ENCODE measurements around the gene CNDP1.
"Not testable (repeated sequence)": the region's sequence is repeated elsewhere in the genome, so short reads cannot be mapped to it uniquely, and the experiment has no call there.

Gene CNDP1

DNA sequence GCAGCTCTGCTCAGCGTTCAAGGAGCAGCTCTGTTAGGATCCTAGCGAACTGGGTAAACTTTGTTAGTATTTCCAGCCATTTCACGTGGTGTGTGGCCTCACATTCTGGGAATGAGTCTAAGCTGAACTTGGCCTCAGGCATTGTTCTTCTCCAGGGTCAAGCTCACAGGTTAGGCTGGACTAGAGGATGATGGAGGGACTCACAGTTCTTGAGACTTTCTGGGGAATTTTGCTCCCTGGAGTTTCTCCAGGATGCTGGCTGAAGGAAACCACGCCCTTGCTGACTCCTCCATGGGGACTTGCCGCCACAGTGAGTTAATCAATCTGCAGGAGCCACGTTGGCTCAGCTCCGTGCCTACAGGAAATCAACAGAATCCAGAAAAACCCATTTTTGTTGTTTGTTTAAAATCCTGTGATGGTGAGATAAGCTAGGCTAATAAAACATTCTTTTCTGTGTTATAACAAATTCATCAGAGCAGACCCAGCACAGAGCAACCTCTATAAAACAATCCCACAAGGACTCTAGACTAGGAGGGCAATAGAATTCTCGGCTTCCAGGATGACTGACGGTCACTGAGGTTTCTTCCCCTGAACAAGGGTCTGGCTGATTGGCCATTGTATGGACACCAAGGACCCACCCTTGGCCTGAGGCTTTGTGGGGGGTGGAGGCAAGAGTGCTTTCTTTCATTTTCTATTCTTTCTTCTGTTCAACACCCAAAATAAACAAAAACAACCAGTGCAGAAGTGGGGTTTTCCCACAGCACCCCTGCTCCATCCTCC lies 12.6 kb downstream of the CNDP1 start:
- no peak for DNase-seq (ENCODE audit: low read depth)

DNA sequence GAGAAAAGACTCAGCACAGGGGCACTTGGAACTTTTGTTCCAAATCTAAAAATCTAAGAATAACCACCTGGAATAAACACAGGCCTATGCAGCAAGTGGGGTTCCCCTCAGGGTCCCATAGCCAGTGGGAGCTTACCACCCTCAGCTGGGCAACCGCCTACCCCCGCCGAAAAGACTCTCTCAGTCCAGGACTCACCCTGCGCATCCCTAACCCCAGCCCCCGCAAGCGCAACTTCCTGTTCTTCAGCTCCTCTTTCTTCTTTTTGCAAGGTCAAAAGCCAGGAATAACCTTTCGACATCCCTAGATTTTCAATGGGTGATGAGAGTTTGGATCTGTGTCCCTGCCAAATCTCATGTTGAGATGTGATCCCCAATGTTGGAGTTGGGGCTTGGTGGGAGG lies 13.6 kb downstream of the CNDP1 start:
- no peak for DNase-seq (ENCODE audit: low read depth)

DNA sequence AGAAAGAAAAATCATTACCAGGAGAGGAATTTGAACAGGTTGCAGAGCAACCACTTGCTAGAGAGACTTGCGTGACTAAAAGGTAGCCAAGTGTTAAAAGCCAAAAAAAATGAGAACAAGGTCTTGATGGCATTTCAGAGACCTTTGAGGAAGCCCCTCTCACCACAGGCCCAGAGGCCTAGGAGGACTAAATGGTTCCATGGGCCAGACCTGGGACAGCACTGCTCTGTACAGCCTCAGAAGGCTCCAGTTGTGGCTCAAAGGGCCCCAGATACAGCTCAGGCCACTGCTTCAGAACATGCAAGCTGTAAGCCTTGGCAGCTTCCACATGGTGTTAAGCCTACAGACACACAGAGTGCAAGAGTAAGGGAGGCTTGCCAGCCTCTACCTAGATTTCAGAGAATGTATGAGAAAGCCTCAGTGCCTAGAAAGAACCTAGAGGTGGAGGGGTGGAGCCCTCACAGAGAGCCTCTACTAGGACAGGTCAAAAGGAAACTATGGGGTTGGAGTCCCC lies 15.3 kb downstream of the CNDP1 start:
- no peak for DNase-seq (ENCODE audit: low read depth)

DNA sequence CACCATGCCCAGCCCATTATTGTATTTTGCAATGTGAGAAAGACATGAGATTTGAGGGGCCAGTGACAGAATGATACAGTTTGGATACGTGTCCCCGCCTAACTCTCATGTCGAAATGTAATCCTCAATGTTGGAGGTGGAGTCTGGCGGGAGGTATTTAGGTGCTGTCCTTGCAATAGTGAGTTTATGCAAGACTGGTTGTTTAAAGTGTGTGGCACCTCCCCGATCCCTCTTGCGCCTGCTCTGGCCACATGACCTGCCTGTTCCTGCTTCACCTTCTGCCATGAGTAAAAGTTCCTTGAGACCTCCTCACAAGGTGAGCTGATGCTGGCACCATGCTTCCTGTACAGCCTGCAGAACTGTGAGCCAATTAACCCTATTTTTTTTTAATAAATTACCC lies 16.6 kb downstream of the CNDP1 start:
- no peak for DNase-seq (ENCODE audit: low read depth)

DNA sequence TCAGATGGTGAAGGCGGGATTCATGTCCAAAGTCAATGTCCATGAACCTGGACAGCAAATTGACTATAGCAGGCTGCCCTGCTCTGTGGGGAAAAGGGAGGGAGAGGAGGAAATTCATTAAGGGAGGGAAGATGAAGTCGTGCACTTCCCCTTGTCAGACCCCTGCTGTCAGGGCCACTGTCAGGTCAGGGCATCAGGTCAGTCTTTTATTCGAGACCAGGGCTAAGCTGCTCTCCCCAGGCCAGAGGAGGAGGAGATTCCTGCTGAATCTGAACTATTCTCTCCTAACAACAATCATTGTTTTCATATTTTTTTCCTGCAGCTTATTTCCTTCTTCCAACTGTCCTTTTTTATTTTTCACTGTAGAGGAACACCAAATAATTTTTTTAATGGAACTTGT lies 17.2 kb downstream of the CNDP1 start:
- DNase-seq (ENCODE audit: low read depth), result no peak

DNA sequence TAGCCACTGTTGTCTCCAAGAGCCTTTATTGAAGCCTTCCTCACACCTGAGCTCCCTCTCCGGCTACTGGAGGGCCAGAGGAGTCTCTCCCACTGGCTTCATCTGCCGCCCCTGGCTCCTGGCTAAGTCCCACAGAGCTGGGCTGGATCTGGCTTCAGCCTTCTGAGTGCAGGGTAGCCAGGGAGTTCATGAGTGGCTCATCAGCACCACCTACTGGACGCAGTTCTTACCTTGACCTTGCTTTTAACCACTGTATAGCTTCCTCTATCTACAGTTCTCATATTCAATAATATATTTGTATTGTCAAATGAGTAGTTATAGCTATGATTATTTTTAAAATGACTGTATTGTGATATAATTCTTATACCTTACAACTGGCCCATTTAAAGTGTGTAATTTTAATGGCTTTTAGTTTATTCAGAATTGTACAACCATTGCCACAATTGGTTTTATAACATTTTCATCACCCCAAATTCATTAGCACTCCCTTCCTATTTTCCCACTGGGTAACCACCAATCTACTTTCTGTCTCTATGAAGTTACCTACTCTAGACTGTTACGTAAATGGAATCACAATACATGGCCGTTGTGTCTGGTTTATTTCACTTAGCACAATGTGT lies 17.7 kb downstream of the CNDP1 start:
- DNase-seq (ENCODE audit: low read depth), result peak; percentile 50

DNA sequence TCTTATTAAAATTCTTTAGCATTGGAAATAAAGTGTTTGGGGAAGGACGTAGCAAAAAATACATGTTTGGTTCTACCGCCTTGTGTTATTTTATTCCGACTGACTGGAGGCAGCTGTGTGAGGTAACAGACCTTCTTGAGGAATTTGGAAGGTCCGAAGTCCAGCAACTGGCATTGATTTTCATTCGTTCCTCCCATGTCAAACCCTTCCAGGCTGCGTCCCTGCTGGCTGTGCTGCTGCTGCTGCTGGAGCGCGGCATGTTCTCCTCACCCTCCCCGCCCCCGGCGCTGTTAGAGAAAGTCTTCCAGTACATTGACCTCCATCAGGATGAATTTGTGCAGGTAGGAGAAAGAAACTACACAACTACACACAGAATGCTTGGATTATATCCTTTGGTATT lies 21.8 kb downstream of the CNDP1 start:
- DNase-seq (ENCODE audit: low read depth), result no peak

DNA sequence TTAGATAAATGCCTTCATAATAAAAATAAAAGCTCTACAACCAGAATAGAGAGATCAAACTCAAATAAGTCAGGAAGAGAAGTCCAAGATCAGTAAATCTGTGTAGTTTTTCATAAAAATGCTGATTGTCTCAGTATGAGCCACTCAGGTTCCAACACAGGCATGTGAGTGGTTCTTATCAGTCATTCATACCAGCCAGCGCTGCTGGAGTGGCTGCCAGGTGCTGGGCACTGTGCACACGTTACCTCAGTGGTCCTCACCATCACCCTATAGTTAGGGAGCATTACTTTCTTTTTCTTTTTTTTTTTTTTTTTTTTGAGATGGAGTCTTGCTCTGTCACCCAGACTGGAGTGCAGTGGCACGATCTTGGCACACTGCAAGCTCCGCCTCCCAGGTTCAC lies 23.8 kb downstream of the CNDP1 start:
- no peak for DNase-seq (ENCODE audit: low read depth)

DNA sequence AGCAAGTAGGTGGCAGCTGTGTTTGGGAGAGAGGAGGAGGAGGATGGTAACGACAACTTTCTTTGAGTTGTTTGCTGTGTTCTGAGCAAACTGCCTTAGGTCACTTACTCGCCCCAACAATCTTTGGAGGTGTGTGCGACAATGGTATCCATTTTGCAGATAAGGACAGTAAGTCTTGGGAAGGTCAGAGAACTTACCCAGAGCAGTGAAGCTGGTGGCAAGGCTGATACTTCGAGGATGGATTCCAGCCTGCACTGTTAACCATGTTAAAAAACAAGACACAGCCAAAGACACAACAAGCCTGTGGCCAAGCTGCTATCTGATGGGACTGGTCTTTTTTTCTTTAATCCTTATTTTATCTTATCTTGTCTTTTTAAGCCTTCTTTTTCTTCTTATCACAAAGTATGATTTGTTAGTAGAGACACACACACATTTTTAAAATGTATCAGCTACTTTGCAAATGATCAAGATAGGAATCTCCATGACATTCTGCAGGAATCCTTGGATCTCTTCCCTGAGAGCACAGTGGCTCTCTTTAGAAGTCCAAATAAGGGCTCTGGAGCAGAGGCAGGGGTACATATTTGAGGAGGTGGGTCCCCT lies 27.9 kb downstream of the CNDP1 start:
- no peak for DNase-seq (ENCODE audit: low read depth)

DNA sequence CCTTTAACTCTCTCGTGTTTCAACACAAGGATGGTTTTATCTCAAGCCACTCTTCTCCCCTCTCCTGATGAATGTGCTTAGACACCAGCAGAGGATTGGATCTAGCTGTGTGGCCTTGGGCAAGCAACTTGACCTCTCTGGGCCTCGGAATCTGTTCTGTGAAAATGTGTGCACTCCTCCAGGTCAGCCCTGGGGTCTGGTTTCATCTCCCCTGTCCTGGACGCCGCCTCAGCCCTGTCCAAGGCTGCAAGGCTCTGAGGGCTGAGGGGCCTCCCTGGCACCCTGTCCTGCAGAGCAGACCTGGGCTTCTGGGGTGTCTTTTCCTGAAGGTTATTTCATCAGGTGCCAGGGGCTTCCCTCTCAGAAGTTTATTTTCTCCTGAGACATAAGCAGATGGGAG lies 28.5 kb downstream of the CNDP1 start:
- no peak for DNase-seq (ENCODE audit: low read depth)

DNA sequence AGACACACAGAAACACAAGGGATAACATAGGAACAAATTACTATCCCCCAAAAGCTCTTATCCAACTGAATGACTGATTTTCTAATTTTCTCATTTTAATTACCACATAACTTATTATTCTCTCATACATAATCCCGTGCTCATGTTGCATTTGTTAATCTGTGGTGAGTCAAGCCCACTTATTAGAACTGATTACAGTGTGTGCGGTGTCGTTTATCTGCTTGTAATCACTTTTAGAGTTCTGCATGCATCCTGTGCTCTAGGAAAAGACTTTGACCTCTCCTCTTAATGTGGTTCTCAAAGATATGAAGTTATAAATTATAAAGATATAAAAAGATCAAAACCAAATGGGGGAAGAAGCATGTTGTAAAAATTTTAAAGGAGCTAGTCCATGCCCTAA lies 29.7 kb downstream of the CNDP1 start:
- DNase-seq (ENCODE audit: low read depth), result no peak

DNA sequence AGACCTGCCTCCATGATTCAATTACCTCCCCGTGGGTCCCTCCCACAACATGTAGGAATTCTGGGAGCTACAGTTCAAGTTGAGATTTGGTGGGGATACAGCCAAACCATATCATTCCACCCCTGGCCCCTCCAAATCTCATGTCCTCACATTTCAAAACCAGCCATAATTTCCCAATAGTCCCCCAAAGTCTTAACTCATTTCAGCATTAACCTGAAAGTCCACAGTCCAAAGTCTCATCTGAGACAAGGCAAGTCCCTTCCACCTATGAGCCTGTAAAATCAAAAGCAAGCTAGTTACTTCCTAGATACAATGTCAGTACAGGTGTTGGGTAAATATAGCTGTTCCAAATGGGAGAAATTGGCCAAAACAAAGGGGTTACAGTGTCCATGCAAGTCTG lies 30.9 kb downstream of the CNDP1 start:
- not testable (repeated sequence) for DNase-seq (ENCODE audit: low read depth)

DNA sequence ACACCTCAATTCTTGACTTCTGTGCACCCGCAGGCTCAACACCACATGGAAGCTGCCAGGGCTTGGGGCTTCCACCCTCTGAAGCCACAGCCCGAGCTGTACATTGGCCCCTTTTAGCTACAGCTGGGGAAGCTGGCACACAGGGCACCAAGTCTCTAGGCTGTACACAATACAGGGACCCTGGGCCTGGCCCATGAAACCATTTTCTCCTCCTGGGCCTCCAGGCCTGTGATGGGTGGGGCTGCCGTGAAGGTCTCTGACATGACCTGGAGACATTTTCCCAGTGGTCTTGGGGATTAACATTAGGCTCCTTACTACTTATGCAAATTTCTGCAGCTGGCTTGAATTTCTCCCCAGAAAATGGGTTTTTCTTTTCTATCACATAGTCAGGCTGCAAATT lies 31.7 kb downstream of the CNDP1 start:
- not testable (repeated sequence) for DNase-seq (ENCODE audit: low read depth)

DNA sequence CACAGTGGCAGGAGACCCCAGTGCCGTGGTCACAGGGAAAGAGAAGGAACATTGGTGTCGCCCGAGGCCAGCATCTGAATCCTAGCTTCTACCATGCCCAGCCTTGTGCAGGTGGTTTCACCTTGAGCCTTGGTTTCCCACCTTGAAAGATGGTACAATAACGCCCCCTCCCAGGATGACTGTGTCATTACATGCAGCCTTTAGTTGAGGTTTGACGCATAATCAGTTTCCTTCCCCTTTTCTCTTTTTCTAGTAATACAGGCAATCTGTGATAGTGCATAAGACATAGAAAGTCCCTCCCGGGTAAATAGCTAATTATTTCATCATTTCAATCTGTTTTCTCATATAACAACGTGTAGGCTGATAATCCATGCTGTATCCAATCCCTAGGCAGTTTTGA lies 33.5 kb downstream of the CNDP1 start:
- no peak for DNase-seq (ENCODE audit: low read depth)

DNA sequence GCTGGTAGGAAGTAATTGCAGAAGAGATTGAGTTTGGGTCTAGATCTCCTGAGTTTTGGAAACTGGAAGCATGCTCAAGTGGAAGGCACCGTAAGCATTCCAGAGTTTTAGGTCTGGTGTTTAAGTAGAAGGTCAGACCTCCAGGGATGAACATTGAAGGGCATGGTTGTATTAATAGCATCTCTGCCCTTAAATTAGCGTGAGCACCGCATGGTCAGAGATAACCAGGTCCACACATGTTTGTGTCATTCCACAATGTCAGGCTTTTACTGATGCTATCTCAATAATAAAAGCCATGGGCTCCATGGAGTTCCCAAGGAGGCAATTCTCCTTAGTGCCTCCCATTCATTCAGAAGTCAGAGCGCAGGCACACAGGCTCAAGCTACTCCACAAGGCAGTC lies 35.1 kb downstream of the CNDP1 start:
- no peak for DNase-seq (ENCODE audit: low read depth)

DNA sequence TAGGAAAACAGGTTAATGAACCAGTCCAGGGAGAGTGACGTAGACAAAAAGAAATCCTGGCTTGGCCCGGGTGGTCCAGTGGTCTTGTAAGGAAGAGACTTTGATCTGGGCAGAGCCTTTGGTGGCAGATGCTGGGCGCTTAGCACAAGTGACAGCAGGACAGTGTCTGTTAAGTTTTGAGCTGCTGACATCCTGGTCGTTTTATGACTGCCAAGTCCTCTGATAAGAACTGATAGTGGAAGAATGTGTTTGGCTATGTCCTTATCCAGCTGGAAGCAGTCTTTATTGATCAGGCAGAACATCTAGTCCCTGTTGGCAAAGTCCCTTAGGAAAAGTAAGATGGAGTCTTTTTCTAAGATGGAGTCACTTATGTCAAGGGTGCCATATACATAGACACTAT lies 36.0 kb downstream of the CNDP1 start:
- DNase-seq (ENCODE audit: low read depth), result no peak

DNA sequence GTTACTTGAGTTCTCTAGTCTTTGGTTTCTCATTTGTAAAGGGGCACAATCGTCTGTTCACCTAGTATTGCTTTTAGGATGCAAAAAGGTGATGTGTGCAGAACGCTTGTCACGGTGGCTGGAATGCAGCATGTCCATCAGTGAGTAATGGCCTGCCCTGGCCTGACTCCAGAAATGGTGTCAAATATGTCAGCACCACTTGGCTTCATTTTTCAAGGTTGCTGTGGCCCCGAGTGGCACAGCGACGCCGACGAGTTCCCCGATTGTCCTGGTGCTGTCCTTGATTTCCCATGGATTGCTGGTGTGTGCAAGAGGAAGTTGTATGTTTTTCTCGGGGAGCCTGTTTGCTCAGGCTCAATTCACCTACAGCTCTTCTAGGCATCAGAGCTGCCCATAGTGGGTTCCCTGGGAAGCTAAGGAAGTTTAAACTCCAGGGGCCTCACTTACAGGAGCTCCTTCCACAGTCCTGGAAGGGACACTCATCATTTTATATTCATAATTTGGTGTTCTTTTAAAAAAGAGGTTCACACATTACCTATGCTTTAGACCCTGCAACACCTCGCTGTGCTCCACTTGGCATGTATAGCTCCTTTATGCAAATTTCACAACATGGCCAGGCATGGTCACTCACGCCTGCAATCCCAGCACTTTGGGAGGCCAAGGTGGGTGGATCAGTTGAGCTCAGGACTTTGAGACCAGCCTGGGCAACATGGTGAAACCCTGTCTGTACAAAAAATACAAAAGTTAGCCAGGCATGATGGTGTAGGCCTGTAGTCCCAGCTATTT lies 37.8 kb downstream of the CNDP1 start:
- DNase-seq (ENCODE audit: low read depth), result no peak

DNA sequence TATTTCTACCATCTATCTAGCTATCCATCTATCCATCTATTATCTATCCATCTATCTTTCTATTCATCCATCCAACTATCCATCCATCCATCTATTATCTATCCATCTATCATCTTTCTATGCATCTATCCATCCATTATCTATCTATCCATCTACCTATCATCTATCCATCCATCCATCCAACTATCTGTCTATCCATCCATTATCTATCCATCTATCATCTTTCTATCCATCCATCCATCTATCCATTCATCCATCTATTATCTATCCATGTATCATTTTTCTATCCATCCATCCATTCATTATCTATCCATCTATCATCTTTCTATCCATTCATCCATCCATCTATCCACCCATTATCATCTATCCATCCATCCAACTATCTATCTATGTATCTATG lies 38.8 kb downstream of the CNDP1 start:
- DNase-seq (ENCODE audit: low read depth), result no peak

DNA sequence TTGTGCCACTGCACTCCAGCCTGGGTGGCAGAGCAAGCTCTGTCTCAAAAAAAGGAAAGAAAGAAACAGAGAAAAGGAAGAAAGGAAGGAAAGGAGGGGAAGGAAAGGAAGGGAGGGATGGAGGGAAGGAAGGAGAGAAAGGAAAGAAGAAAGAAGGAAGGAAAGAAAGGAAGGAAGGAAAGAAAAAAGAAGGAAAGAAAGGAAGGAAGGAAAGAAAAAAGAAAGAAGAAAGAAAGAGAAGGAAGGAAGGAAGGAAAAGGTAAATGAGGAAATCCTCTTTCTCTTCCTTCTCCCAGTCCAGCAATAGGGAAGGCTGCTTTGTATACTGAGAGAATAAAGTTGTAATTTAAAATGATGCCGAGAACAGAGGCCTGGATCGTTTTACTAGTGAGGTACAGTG lies 40.6 kb downstream of the CNDP1 start:
- no peak for DNase-seq (ENCODE audit: low read depth)

DNA sequence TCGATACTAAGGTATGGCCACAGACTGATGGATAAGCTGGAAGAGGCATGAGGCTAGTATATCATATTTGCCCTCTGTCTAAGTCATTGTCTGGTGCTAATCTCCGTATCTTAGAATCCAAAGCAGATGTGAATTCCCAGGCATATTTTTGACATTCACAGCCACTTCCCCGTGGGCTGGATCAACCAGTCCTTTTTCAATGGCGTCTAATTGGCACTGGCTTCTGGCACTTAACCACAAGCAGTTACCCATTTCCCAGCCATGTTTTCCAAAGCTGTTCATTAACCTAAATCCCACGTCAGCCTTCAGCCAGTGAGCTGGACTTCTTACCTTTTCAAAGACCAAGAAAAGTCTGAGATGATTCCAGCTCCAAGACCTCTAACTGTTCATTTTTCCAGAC lies 42.7 kb downstream of the CNDP1 start:
- no peak for DNase-seq (ENCODE audit: low read depth)

DNA sequence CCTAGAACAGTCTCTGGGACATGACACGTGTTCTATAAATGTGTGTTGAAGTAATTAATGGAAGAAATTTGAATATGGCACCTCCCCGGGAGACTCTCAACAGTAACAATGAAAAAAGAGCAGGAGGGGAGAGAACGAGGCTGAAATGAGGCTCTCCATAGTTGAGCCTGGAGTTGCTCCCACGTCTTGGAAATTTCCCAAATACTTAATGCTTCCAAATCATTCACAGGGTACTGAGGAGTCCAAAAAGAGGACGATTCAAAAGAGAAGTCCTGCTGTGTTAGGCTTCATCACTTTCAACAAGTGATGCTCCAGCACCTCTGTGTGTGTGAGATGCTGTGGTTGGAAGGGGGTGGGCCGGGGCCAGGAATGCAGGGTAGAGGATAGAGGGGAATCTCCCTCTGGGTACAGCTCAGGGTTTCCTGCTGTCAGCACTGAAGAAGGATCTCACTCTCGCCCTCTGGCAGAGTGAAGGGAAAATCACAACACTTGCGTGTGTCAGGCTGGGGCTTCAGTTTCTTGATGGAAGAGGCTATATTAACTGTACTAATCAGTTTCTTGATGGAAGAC lies 45.3 kb downstream of the CNDP1 start:
- DNase-seq (ENCODE audit: low read depth), result no peak

DNA sequence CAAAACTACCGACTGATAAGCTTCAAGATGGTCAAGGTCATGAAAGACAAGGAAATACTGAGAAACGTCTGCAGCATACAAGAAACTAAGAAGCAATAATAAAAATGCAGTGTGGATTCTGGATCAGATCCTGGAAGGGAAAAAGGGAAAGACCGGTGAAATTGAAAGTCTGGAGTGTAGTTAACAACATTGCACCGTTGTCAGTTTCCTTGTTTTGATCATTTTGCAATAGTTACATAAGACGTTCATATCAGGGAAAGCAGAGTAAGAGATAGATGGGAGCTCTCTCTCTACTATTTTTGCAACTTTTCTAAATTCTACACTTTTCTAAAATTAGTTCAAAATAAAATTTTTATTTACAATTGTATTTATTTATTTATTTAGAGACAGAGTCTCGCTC lies 48.3 kb downstream of the CNDP1 start:
- DNase-seq (ENCODE audit: low read depth), result no peak

Measured in activated T-helper 1 cell treated with Interleukin-2 at 50 U/mL for 16 hours (primary cell).